SK-N-SH treated with all-trans-retinoic acid at 6 μM for 48 hours (cell line): ENCODE data around the gene HS3ST3B1.

Experiments
- ATAC-seq: fragments of 200-7000 bp; cut with Tn5 transposase; 3 replicates; pipeline ENCODE4 v1.9.1; 2020; ENCODE audit warnings: mild to moderate bottlenecking, moderate library complexity
- ARNTL ChIP-seq: fragments of 450-650 bp; formaldehyde crosslinking; IDR thresholded peaks from 2 replicates; pipeline ENCODE4 v1.5.0; 2020; ENCODE audit warnings: low read depth, mild to moderate bottlenecking, moderate library complexity, borderline replicate concordance
- BACH2 ChIP-seq: fragments of 250-450 bp; sonication (Bioruptor Pico); IDR thresholded peaks from 2 replicates; pipeline ENCODE4 v1.9.0; 2021; ENCODE audit warnings: mild to moderate bottlenecking, borderline replicate concordance
- CSDC2 ChIP-seq: fragments of 250-450 bp; sonication (Bioruptor Pico); IDR thresholded peaks from 2 replicates; pipeline ENCODE4 v1.5.0; 2020; ENCODE audit warnings: mild to moderate bottlenecking, moderate library complexity
- ESRRG ChIP-seq: fragments of 250-450 bp; sonication (Bioruptor Pico); IDR thresholded peaks from 2 replicates; pipeline ENCODE4 v1.6.1; 2021; ENCODE audit warnings: mild to moderate bottlenecking
- GLIS3 ChIP-seq: fragments of 250-450 bp; sonication (Bioruptor Pico); IDR thresholded peaks from 2 replicates; pipeline ENCODE4 v1.5.0; 2020; ENCODE audit warnings: mild to moderate bottlenecking, moderate library complexity
- ISL1 ChIP-seq: fragments of 250-450 bp; sonication (Bioruptor Pico); IDR thresholded peaks from 2 replicates; pipeline ENCODE4 v2.1.2; 2022; ENCODE audit warnings: mild to moderate bottlenecking, moderate library complexity
- OSR1 ChIP-seq: fragments of 250-450 bp; sonication (Bioruptor Pico); IDR thresholded peaks from 2 replicates; pipeline ENCODE4 v1.8.0; 2022; ENCODE audit warnings: moderate library complexity, mild to moderate bottlenecking, inconsistent platforms
- PPARA ChIP-seq: fragments of 250-450 bp; sonication (Bioruptor Pico); IDR thresholded peaks from 2 replicates; pipeline ENCODE4 v1.5.0; 2020; ENCODE audit warnings: mild to moderate bottlenecking, borderline replicate concordance
- SNAI2 ChIP-seq: fragments of 250-450 bp; sonication (Bioruptor Pico); IDR thresholded peaks from 2 replicates; pipeline ENCODE4 v1.5.0; 2020; ENCODE audit warnings: mild to moderate bottlenecking, moderate library complexity
- TCF4 ChIP-seq: fragments of 250-450 bp; sonication (Bioruptor Pico); IDR thresholded peaks from 2 replicates; pipeline ENCODE4 v1.8.0; 2021; ENCODE audit warnings: mild to moderate bottlenecking, moderate library complexity, borderline replicate concordance
- ZC3H10 ChIP-seq: fragments of 250-450 bp; sonication (Bioruptor Pico); IDR thresholded peaks from 2 replicates; pipeline ENCODE4 v1.5.1; 2021; ENCODE audit warnings: mild to moderate bottlenecking, moderate library complexity
- ZFP3 ChIP-seq: fragments of 250-450 bp; sonication (Bioruptor Pico); IDR thresholded peaks from 2 replicates; pipeline ENCODE4 v1.5.0; 2020; ENCODE audit warnings: mild to moderate bottlenecking, moderate library complexity
- ZFP30 ChIP-seq: fragments of 450-650 bp; formaldehyde crosslinking; IDR thresholded peaks from 2 replicates; pipeline ENCODE4 v1.5.0; 2022; ENCODE audit warnings: mild to moderate bottlenecking, moderate library complexity
- ZNF70 ChIP-seq: fragments of 450-650 bp; formaldehyde crosslinking; IDR thresholded peaks from 2 replicates; pipeline ENCODE4 v1.5.0; 2020; ENCODE audit warnings: mild to moderate bottlenecking, moderate library complexity
- ZNF8 ChIP-seq: fragments of 450-650 bp; formaldehyde crosslinking; IDR thresholded peaks from 2 replicates; pipeline ENCODE4 v1.5.0; 2020; ENCODE audit warnings: mild to moderate bottlenecking, moderate library complexity
- TF ChIP-seq, protein P1 (sequence below): fragments of 250-450 bp; sonication (Bioruptor Pico); IDR thresholded peaks from 2 replicates; pipeline ENCODE4 v1.5.1; 2020; ENCODE audit warnings: low read depth, mild to moderate bottlenecking, moderate library complexity
- TF ChIP-seq, protein P2 (sequence below): fragments of 250-450 bp; sonication (Bioruptor Pico); IDR thresholded peaks from 2 replicates; pipeline ENCODE4 v1.5.0; 2020; ENCODE audit warnings: mild to moderate bottlenecking, moderate library complexity
- TF ChIP-seq, protein P3 (sequence below): fragments of 250-450 bp; sonication (Bioruptor Pico); IDR thresholded peaks from 2 replicates; pipeline ENCODE4 v1.8.0; 2021; ENCODE audit warnings: low read depth, mild to moderate bottlenecking, moderate library complexity, borderline replicate concordance

HS3ST3B1 gene

DNA sequence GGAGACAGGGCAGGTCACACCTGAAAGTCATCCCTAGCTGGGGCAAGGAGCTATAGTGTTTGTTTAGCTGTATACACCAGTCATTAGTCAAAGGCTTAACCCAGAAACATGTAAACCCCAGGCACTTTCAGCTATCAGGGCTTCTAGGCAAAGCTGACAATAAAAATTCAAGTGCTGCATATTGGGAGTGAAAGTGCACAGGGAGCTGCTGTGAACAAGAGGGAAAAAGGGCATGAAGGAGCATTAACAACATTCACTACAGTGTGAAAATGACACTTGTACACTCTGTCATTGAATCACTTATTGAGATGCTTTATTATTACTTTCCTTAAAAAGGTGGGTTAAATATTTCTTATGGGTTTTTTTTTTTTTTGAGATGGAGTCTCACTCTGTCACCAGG is 92.8 kb downstream of the HS3ST3B1 start:
- ATAC-seq: no peak
- TF ChIP-seq, protein P1, sequence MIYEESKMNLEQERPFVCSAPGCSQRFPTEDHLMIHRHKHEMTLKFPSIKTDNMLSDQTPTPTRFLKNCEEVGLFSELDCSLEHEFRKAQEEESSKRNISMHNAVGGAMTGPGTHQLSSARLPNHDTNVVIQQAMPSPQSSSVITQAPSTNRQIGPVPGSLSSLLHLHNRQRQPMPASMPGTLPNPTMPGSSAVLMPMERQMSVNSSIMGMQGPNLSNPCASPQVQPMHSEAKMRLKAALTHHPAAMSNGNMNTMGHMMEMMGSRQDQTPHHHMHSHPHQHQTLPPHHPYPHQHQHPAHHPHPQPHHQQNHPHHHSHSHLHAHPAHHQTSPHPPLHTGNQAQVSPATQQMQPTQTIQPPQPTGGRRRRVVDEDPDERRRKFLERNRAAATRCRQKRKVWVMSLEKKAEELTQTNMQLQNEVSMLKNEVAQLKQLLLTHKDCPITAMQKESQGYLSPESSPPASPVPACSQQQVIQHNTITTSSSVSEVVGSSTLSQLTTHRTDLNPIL: no peak
- TF ChIP-seq ZFP3 (CRISPR knock-in tag) (no peak), ZFP30 (no peak), ZNF70 (CRISPR knock-in tag) (no peak), PPARA (CRISPR knock-in tag) (no peak), CSDC2 (no peak), SNAI2 (CRISPR knock-in tag) (no peak), ISL1 (CRISPR knock-in tag) (no peak), ARNTL (CRISPR knock-in tag) (no peak), GLIS3 (CRISPR knock-in tag) (no peak), OSR1 (CRISPR knock-in tag) (no peak), ZC3H10 (CRISPR knock-in tag) (no peak), BACH2 (CRISPR knock-in tag) (no peak)
- TF ChIP-seq, protein P2, sequence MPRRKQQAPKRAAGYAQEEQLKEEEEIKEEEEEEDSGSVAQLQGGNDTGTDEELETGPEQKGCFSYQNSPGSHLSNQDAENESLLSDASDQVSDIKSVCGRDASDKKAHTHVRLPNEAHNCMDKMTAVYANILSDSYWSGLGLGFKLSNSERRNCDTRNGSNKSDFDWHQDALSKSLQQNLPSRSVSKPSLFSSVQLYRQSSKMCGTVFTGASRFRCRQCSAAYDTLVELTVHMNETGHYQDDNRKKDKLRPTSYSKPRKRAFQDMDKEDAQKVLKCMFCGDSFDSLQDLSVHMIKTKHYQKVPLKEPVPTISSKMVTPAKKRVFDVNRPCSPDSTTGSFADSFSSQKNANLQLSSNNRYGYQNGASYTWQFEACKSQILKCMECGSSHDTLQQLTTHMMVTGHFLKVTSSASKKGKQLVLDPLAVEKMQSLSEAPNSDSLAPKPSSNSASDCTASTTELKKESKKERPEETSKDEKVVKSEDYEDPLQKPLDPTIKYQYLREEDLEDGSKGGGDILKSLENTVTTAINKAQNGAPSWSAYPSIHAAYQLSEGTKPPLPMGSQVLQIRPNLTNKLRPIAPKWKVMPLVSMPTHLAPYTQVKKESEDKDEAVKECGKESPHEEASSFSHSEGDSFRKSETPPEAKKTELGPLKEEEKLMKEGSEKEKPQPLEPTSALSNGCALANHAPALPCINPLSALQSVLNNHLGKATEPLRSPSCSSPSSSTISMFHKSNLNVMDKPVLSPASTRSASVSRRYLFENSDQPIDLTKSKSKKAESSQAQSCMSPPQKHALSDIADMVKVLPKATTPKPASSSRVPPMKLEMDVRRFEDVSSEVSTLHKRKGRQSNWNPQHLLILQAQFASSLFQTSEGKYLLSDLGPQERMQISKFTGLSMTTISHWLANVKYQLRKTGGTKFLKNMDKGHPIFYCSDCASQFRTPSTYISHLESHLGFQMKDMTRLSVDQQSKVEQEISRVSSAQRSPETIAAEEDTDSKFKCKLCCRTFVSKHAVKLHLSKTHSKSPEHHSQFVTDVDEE (CRISPR knock-in tag): no peak
- TF ChIP-seq, protein P3, sequence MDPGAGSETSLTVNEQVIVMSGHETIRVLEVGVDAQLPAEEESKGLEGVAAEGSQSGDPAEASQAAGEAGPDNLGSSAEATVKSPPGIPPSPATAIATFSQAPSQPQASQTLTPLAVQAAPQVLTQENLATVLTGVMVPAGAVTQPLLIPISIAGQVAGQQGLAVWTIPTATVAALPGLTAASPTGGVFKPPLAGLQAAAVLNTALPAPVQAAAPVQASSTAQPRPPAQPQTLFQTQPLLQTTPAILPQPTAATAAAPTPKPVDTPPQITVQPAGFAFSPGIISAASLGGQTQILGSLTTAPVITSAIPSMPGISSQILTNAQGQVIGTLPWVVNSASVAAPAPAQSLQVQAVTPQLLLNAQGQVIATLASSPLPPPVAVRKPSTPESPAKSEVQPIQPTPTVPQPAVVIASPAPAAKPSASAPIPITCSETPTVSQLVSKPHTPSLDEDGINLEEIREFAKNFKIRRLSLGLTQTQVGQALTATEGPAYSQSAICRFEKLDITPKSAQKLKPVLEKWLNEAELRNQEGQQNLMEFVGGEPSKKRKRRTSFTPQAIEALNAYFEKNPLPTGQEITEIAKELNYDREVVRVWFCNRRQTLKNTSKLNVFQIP (CRISPR knock-in tag): no peak

DNA sequence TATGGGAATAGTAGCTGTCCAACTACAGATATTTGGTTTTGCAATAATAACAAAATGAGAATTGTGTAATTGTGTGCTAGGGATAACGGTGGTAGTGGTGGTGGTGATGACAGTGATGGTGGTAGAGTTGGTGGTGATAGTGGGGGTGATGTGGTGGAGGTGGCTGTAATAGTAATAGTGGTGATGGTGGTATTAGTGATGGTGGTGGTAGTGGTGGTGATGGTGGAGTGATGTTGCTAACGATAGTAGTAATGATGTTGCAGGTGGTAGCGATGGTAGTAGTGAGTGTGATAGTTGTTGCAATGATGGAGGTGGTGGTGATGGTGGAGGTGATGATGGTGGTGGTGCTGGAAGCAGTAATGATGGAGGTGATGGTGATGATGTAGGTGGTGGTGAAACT is 94.4 kb downstream of the HS3ST3B1 start:
- TF ChIP-seq TCF4: no peak
- TF ChIP-seq, protein P2 (CRISPR knock-in tag): no peak
- TF ChIP-seq ZNF8: no peak
- TF ChIP-seq, protein P3 (CRISPR knock-in tag): no peak
- no peak for TF ChIP-seq ZNF70 (CRISPR knock-in tag)
- no peak for TF ChIP-seq ZFP30
- TF ChIP-seq OSR1 (CRISPR knock-in tag): no peak
- no peak for TF ChIP-seq BACH2 (CRISPR knock-in tag)
- TF ChIP-seq ESRRG (CRISPR knock-in tag): no peak
- TF ChIP-seq, protein P1: no peak
- TF ChIP-seq ZFP3 (CRISPR knock-in tag): no peak
- TF ChIP-seq ARNTL (CRISPR knock-in tag): no peak
- ATAC-seq: no peak

DNA sequence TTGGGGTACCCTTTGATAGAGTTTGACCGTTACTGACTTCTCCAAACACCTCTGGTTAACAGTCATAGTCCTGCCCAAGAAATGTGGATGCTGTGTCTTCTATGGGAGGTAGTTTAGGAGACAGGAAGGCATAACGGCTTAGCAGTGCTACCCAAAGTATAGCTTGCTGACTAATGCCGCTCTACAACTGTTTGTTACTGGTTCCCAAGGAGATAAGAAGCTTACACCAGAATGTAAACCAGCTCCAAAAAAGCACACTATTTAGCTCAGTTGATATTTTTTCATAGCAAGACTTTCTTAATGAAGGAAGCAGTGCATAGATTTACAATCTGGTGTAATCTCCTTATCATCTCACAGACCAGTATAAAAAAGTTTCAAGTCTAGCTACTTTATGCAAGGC is 95.7 kb downstream of the HS3ST3B1 start:
- ATAC-seq: no peak
- TF ChIP-seq ARNTL (CRISPR knock-in tag): no peak
- TF ChIP-seq ZFP30: no peak
- TF ChIP-seq ZFP3 (CRISPR knock-in tag): no peak
- TF ChIP-seq, protein P2 (CRISPR knock-in tag): no peak
- no peak for TF ChIP-seq GLIS3 (CRISPR knock-in tag)
- no peak for TF ChIP-seq TCF4
